ENCODE measurements around the gene VPS45.

VPS45 gene

DNA sequence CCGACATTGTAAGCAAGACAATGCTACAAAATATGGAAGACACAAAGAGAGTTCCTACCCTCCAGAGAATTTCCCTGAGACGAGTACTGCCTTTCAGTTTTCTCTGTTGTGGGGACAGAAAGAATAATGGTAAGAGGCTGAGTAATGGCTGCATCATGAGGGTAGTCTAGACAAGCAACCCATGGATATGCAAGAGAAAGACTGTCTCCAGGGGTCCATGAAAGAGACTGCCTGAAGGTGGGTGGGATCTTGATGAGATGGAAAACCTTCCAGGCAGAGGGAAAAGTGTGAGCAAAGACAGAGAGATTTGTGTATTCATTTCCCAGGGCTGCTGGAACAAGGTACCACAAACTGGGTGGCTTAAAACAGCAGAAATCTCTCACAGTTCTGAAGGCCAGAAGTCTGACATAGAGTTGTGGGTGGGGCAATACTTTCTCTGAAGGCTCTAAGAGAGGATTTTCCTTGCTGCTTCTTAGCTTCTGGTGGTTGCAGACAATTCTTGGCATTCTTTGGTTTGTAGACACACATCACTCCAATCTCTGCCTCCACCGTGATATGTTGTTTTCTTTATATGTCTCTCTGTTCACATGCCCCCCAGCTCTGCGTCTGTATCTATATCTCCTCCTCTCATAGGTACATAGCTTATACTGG, 126.9 kb downstream of the VPS45 start:
- H3K9me2 ChIP-seq (replicated peaks; ENCODE audit: insufficient read depth, low read length), result no peaks in the 10 kb centered on the region
- no peaks in the 10 kb centered on the region for H3K27me3 ChIP-seq (ENCODE audit: low read length)
- no peak overlapping the region for H3K27ac ChIP-seq (ENCODE audit: low read depth, low read length)
- H3K36me3 ChIP-seq (ENCODE audit: low read length), result no peaks in the 10 kb centered on the region
- H3K9ac ChIP-seq (ENCODE audit: low read length), result no peak overlapping the region
- no peaks in the 10 kb centered on the region for H4K20me1 ChIP-seq (ENCODE audit: low read depth, low read length)
- no peaks in the 10 kb centered on the region for H3K79me2 ChIP-seq (ENCODE audit: insufficient read depth, low read length)
- no peaks in the 10 kb centered on the region for H3K9me3 ChIP-seq (ENCODE audit: insufficient read depth, low read length)
- no peaks in the 10 kb centered on the region for H3F3A ChIP-seq (ENCODE audit: insufficient read depth)
- no peak overlapping the region for H3K4me2 ChIP-seq (ENCODE audit: low read depth, low read length, poor library complexity, severe bottlenecking)
- no peak overlapping the region for H3K4me3 ChIP-seq (ENCODE audit: insufficient read depth, low read length, poor library complexity, severe bottlenecking)
- no peak overlapping the region for H2AFZ ChIP-seq (ENCODE audit: low read depth, low read length, severe bottlenecking)
- TF ChIP-seq CTCF (IDR thresholded peaks at IDR 0.05; ENCODE audit: insufficient read depth, low read length, poor library complexity, severe bottlenecking), result no peak
- no peak for TF ChIP-seq EZH2phosphoT487 (conservative IDR thresholded peaks at IDR 0.05; ENCODE audit: low read length)

Measured in SU-DHL-6 (cell line).